Fibroblast of mammary gland (primary cell): ENCODE measurements around the gene CENPU.

ENCODE experiments used
- DNase-seq: peaks from one replicate; pipeline ENCODE4 v3.0.0-alpha.2; 2010; ENCODE audit warnings: low read depth
- H3K4me3 ChIP-seq: 2 replicates; pipeline ENCODE4 v1.5.1; 2011; ENCODE audit warnings: low read depth, mild to moderate bottlenecking, low read length, moderate library complexity; ENCODE audit not compliant: control insufficient read depth
- CTCF ChIP-seq: conservative IDR thresholded peaks from 2 replicates; pipeline ENCODE4 v1.5.1; 2011; ENCODE audit warnings: low read depth, low read length, inconsistent platforms; ENCODE audit not compliant: control insufficient read depth, insufficient read depth

The CENPU gene

GRCh38 chr4:184695178-184695896, 38.6 kb downstream of the CENPU start:
- TF ChIP-seq CTCF = no peak
- H3K4me3 ChIP-seq = no peak overlapping the region
- no peak for DNase-seq

GRCh38 chr4:184694412-184694956, 39.4 kb downstream of the CENPU start:
- no peak overlapping the region for H3K4me3 ChIP-seq
- DNase-seq = no peak
- TF ChIP-seq CTCF = no peak

DNA sequence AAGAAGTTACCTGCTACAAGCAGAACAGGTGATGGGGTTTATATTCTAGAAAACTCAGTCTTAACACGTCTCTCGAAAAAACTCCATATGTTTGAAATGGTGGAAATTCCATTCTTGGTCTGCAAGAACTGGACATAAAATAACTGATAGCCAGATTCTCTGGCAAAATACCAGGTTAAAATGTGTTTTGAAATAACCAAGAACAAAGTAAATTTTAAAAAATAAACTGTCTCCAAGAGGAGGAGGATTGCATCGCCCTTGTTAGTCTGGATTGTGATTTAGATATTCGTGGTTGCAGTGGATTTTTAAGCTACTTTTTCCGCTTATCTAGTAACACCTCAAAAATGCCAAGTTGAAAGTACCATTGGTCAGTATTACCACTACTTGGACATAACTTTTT, 40.8 kb downstream of the CENPU start:
- no peak for DNase-seq
- no peak for TF ChIP-seq CTCF
- H3K4me3 ChIP-seq = no peak overlapping the region

- TF ChIP-seq CTCF = no peak
Measured at GRCh38 chr4:184689681-184690080, 44.2 kb downstream of the CENPU start.

DNA sequence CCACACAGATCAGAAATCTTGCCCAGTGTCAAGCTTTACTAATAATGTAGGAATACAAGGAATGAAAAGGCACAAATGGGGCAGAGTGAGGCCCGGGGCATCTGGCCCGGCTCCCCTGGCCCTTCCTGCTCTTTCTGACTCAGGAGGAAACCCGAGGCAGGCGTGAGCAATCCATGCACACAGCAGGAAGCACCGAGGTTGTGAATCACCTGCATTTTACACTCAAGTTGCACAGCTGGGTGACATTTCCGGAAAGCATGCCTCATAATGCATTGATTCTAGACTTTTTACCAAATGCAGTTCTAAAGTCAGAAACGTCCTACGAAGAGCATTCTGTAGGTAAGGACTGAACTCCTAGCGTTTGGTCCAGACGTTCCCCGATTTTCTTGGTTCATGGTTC, 45.4 kb downstream of the CENPU start:
- no peak for TF ChIP-seq CTCF
- peak; percentile 88 for DNase-seq
- no peak overlapping the region for H3K4me3 ChIP-seq

More at GRCh38 chr4:184689681-184690080, 44.2 kb downstream of the CENPU start:
- no peak for DNase-seq
- H3K4me3 ChIP-seq = no peak overlapping the region

DNA sequence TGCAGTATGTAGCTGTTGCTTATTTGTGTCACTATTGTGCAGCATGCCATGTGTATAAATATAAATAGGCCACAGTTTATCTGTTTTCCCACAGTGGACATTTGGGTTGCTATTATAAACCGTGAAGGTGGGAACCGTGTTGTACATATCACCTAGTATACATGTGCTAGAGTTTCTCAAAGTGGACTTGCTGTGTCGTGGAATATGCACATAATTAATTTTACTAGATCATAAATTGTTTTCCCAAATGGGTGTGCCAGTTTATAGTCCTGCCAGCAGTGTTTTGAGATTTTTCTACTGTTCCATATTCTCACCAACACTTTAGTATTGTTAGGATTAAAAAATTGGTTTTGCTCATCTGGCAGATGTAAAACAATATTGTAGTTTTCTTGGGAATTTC, 45.9 kb downstream of the CENPU start:
- DNase-seq = no peak
- no peak for TF ChIP-seq CTCF

More for the DNA sequence above, 45.9 kb downstream of the CENPU start:
- H3K4me3 ChIP-seq = no peak overlapping the region
